ENCODE measurements around the gene ZFP69.

The ZFP69 gene

GRCh38 chr1:40449684-40450494 is 27.2 kb upstream of the ZFP69 start, which contains the start of gene ZFP69B:
TSS of gene ZFP69B (plus strand) at chr1:40450476. CDS start at chr1:40450962, 486 bp downstream.
- no peaks in the 10 kb centered on the region for H3K27me3 ChIP-seq (ENCODE audit: control insufficient read depth, low read length)

GRCh38 chr1:40450495-40451237 is 26.4 kb upstream of the ZFP69 start:
- Histone ChIP-seq H3K4me2 (ENCODE audit: low read length) (peak overlapping the region; percentile 99), H3K27ac (ENCODE audit: low read depth, low read length) (peak overlapping the region; percentile 68), H4K20me1 (ENCODE audit: control insufficient read depth, insufficient read depth, low read depth, low read length) (no peaks in the 10 kb centered on the region), H3F3A (ENCODE audit: control insufficient read depth, insufficient read depth) (peaks cover 6% of the 10 kb centered on the region), H3K79me2 (ENCODE audit: control insufficient read depth, low read length) (peaks cover 26% of the 10 kb centered on the region), H3K4me1 (ENCODE audit: control insufficient read depth, low read length) (peaks cover 27% of the 10 kb centered on the region), H3K9me2 (replicated peaks; ENCODE audit: control insufficient read depth, low read length) (no peaks in the 10 kb centered on the region), H3K4me3 (ENCODE audit: low read length) (peak overlapping the region; percentile 95), H3K27me3 (ENCODE audit: control insufficient read depth, low read length) (no peaks in the 10 kb centered on the region), H3K9me3 (ENCODE audit: control insufficient read depth, insufficient read depth, low read length) (peaks cover 15% of the 10 kb centered on the region; the same call in 1 of the 2 replicates), H3K36me3 (ENCODE audit: control insufficient read depth, low read length) (peaks cover 21% of the 10 kb centered on the region)
- TF ChIP-seq CTCF (IDR thresholded peaks at IDR 0.05; ENCODE audit: low read depth, low read length, poor library complexity, severe bottlenecking): no peak
- no peak for TF ChIP-seq EZH2phosphoT487 (IDR thresholded peaks at IDR 0.05; ENCODE audit: borderline replicate concordance, low read length)

More at GRCh38 chr1:40449684-40450494, 27.2 kb upstream of the ZFP69 start, which contains the start of gene ZFP69B:
- peak within 1 kb of the TSS; percentile 68 for H3K27ac ChIP-seq (ENCODE audit: low read depth, low read length)
- H3K79me2 ChIP-seq (ENCODE audit: control insufficient read depth, low read length): peaks cover 26% of the 10 kb centered on the region
- peaks cover 19% of the 10 kb centered on the region for H3K36me3 ChIP-seq (ENCODE audit: control insufficient read depth, low read length)
- TF ChIP-seq EZH2phosphoT487 (IDR thresholded peaks at IDR 0.05; ENCODE audit: borderline replicate concordance, low read length): no peak
- TF ChIP-seq CTCF (IDR thresholded peaks at IDR 0.05; ENCODE audit: low read depth, low read length, poor library complexity, severe bottlenecking): peak; percentile 29
- H4K20me1 ChIP-seq (ENCODE audit: control insufficient read depth, insufficient read depth, low read depth, low read length): no peaks in the 10 kb centered on the region
- no peaks in the 10 kb centered on the region for H3K9me2 ChIP-seq (replicated peaks; ENCODE audit: control insufficient read depth, low read length)
- peak within 1 kb of the TSS; percentile 99 for H3K4me2 ChIP-seq (ENCODE audit: low read length)
- H3K4me3 ChIP-seq (ENCODE audit: low read length): peak within 1 kb of the TSS; percentile 95
- H3K4me1 ChIP-seq (ENCODE audit: control insufficient read depth, low read length): peaks cover 27% of the 10 kb centered on the region
- peaks cover 15% of the 10 kb centered on the region; the same call in 1 of the 2 replicates for H3K9me3 ChIP-seq (ENCODE audit: control insufficient read depth, insufficient read depth, low read length)
- H3F3A ChIP-seq (ENCODE audit: control insufficient read depth, insufficient read depth): peaks cover 6% of the 10 kb centered on the region

- Histone ChIP-seq H3F3A (ENCODE audit: control insufficient read depth, insufficient read depth) (peaks cover 6% of the 10 kb centered on the region), H3K9me3 (ENCODE audit: control insufficient read depth, insufficient read depth, low read length) (peaks cover 11% of the 10 kb centered on the region; the same call in 1 of the 2 replicates), H3K27me3 (ENCODE audit: control insufficient read depth, low read length) (no peaks in the 10 kb centered on the region), H4K20me1 (ENCODE audit: control insufficient read depth, insufficient read depth, low read depth, low read length) (no peaks in the 10 kb centered on the region), H3K27ac (ENCODE audit: low read depth, low read length) (peak overlapping the region; percentile 68), H3K4me3 (ENCODE audit: low read length) (peak overlapping the region; percentile 95), H3K36me3 (ENCODE audit: control insufficient read depth, low read length) (peaks cover 21% of the 10 kb centered on the region), H3K9me2 (replicated peaks; ENCODE audit: control insufficient read depth, low read length) (no peaks in the 10 kb centered on the region), H3K4me1 (ENCODE audit: control insufficient read depth, low read length) (peaks cover 27% of the 10 kb centered on the region), H3K79me2 (ENCODE audit: control insufficient read depth, low read length) (peaks cover 26% of the 10 kb centered on the region), H3K4me2 (ENCODE audit: low read length) (peak overlapping the region; percentile 99)
- TF ChIP-seq EZH2phosphoT487 (IDR thresholded peaks at IDR 0.05; ENCODE audit: borderline replicate concordance, low read length): no peak
- TF ChIP-seq CTCF (IDR thresholded peaks at IDR 0.05; ENCODE audit: low read depth, low read length, poor library complexity, severe bottlenecking): no peak
Measured at GRCh38 chr1:40451238-40451585, 25.9 kb upstream of the ZFP69 start.
